HG03135 (cell line): Measurements from ENCODE around the gene IQCE.

Experiments used
- ATAC-seq: cut with Tn5 transposase; IDR thresholded peaks from one replicate; pipeline ENCODE4 v1.9.1; 2021; ENCODE audit warnings: mild to moderate bottlenecking, moderate library complexity; ENCODE audit not compliant: unreplicated experiment

Gene IQCE

GRCh38 chr7:2628891-2629290 lies 70.1 kb downstream of the IQCE start:
- no peak for ATAC-seq

- ATAC-seq, result no peak
Observed at GRCh38 chr7:2629746-2630681, 71.2 kb downstream of the IQCE start.

DNA sequence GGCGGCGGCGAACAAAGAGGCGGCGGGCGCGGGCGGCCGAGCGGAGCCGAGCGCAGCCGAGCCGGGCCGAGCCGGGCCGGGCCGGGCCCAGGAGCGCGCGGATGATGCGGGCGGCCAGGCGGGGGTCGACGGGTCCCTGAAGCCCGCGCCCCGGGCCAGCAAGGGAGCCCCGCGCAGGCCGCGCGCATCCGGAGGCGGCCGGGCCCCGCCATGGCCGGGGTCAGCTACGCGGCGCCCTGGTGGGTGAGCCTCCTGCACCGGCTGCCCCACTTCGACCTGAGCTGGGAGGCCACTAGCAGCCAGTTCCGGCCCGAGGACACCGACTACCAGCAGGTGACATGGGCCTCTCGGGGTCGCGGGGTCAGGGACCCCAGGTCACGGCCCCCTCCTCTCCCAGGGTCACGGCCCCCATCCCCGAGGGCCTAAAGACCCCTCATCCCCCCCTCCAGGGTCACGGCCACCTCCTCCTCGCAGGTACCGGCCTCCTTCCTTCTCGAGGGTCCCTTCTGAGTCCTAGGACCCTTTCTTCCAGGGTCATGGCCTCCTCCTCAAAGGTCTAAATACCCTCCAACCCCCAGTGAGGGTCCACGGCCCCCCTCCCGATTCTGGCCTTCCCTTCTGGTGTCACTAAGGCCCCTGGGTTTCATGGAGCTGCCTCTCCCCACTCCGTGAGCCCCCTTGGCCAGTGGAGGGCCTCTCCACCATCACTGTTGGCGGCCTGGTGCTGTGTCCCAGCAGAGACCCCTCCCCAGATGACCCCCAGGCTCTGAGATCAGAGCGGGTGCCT lies 73.4 kb downstream of the IQCE start, which contains the start of gene TTYH3:
TSS of gene TTYH3 (plus strand) at position 41 of the 787 bp plus-strand sequence. CDS start at position 211, 170 bp downstream.
- ATAC-seq, result peak; percentile 24

GRCh38 chr7:2632733-2633537 lies 74.2 kb downstream of the IQCE start:
- ATAC-seq, result no peak

GRCh38 chr7:2633538-2634266 lies 74.9 kb downstream of the IQCE start:
- no peak for ATAC-seq

DNA sequence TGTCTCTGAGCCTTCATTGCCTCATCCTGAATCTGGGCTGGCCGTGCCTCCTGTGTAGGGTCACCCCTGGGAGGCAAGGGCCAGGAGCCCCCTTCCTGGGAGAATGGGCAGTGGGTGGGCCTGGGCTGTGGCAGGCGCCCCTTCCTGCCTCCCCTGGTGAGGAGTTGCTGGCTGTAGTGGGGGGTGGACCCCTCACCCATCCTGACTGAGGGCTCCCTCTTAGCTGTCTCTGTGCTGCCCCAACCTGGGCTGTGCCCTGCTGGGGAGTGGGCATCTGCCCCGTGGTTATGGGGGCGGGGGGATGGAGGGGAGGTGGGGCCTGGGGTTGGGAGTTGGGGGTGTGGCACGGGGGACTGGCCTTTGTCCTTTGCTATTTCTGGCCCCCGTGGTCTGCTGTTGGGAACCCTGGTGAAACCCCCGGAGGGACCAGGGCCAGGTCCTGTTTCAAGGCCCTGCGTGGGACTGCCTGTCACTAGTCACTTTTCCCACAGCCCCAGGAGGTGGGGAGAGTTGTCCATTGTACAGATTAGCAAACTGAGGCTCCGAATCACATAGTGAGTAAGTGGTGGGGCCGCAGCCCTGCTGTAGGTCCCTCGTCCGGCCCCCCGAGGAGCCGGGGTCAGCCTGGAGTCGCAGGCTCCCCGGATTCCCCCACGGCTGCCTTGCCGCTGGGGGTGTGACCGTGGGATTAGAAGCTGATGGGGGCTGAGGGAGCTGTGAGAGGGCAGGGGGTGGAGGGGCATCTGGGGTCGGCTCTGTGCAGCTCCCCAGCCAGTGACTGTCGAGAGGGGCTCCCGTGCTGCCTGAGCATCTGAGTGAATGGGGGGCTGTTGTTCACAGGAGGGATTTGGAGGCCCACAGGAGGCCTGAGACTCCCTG lies 75.7 kb downstream of the IQCE start:
- ATAC-seq, result no peak

DNA sequence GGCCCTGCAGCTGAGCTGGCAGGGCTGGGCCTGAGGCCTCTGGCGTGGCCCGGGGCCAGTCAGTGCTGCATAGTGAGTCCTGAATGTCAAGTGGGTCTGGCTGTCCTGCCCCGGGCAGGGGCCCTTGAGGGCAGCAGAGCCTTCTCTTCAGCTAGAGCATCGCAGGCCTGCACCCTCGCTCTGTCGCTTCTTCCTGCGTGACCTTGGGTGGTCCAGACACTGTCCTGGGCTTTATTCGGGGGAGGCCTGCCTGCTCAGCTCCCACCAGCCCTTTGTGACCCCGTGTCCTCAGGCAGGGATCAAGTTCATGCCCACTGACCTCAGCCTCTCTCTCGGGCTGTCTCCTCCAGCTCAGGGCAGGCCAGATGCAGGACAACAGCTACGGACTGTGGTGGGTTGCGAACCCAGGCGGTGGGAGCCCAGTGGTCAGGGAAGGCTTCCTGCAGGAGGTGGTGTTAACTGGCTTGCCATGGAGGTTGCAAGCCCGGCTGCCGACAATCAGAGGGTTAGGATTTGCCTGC lies 76.4 kb downstream of the IQCE start:
- no peak for ATAC-seq

DNA sequence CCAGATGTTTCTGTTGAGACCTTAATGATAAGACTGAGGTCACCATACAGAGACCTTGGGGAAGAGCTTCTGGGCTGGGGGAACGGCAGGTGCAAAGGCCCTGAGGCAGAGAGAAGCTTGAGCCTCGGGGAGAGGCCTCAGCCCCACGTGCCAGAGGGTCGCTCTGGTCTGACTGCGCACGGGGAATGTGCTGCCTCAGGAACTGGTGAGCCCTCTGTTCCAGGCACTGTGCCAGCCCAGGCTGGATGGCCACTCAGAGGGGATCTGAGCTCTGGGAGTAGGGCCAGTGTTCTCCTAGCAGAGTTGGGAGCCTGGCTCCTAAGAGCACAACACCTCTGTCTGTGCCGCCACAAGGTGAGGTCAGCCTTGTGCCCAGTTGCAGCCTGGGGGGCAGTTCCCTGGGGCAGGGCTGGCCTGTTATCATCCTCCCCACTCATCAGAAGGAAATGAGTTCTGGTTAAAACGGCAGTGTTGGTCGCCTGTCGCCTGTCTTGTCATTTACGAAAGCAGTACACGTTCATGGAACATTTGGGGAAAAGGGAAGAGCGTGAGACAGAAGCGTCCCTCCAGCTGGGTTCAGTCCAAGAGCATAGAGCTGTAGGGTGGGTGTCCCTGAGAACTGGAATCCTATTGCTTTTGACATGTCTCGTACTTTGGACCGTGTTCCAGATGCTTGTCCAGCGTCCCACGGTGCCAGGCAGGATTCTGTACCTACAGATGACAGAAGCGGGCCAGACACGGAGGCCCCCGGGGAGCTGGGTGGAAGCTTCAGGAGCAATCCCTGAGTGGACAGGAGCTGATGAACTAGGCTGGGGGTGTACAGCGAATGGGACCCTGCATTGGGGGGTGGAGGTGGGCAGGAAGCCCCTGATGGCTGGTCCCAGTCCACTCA lies 77.3 kb downstream of the IQCE start:
- ATAC-seq, result no peak

GRCh38 chr7:2637066-2637471 lies 78.3 kb downstream of the IQCE start:
- ATAC-seq, result no peak

DNA sequence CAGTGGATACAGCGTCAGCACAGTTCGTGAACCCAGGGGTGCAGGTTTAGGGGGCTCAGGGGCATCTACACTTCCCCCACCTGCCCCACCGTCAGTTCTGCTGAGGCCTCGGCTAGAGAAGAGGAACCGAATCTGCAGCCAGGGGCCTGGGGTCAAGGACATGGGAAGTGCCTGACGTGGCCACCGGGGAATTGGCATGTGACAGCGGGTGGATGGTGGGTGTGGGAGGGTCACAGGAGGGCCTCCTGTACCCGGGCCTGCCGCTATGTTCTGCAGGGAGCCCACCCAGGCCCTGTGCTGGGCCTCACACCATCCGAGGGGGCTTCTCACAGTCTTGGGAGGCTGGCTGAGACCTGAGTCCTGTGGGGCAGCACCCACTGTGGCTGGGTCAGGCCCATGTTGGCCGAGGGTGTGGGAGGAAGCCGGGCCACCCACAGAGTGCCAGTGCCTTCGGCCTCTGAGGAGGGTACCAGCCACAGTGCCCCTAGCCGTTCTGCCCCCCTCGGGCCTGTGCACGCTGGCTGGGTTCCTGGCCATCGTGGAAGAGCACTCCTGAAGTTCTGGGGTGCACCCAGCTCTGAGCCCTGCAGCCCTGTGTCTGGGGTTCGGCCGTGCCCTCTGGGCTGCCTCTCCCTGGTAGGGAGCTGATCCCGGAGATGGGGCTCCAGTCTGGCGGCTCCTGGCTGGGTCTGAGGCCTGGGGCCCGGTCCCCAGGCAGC lies 78.9 kb downstream of the IQCE start:
- no peak for ATAC-seq

DNA sequence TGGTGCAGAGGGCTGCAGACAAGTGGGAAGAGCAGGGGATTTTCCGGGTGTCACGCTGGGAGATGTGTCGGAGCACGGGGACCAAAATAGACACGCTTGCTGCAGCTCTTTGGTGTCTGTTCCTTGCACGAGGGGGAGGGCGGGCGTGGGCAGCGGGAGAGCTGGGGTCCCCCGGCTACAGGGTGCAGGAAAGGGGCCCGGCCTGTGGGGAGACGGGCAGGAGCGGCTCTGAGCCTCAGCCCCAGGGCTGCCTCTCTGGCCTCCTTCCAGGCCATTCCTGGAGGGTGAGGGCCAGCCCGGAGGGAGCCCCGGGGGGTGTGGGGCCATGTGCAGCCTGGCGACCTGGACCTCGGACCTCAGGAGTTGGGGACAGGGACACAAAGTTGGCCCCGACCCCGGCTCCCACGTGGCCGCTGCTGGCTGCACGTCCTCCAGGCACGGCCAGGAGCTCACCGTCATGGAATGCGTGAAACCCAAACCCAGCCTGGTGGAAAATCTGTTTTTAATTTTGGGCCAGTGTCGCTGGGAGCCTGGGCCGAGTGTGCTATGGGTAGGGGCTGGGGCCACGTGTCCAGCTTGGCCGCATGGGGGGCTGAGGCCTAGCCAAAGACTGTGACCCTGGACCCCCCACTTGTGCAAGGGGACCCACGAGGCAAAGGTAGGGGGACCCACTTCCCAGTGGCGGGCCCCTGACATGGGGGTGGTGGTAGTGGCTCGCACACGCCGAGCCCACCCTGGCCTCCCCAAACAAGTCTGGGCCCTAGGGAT lies 79.6 kb downstream of the IQCE start:
- ATAC-seq, result no peak

DNA sequence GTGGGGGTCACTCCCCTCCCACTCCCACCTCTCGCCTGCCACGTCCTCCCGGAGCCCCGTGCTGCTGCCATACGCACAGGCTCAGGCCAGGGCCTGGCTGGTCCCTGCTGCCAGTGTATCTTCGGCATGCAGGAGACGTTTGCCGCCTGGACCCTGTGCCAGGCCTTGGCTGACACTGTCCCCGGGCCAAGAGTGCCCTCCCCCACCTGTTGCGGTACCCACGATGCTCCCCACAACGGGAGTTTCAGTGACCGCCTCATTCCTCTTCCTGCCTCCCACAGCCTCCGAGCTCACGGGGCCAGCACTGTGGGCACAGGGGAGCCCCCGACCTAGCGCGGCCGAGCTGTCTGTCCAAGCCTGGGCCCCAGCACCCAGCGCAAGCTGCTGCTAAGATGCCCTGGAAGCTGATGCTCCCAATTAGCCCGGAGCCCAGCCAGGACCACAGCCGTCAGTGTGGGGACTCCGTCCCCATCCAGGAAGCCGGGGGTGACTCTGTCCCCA lies 80.5 kb downstream of the IQCE start:
- no peak for ATAC-seq

- ATAC-seq, result no peak
Observed at GRCh38 chr7:2639695-2640481, 81.1 kb downstream of the IQCE start.

DNA sequence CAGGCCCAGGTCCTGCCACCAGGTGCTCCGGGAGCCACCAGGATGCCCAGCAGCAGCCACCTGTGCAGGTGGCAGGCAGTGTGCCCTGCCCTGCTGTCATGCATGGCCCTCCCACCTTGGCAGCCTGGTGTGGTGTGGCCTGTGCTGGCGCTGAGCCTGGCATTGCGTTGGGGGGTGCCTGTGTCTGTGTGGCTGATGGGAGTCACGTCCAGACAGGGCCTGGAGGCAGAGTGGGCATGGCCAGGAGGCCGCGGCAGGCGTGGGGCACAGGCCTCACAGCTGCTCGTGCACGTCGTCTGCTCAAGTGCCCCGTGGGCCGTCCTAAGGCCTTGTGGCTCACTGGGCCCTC lies 81.7 kb downstream of the IQCE start:
- no peak for ATAC-seq

DNA sequence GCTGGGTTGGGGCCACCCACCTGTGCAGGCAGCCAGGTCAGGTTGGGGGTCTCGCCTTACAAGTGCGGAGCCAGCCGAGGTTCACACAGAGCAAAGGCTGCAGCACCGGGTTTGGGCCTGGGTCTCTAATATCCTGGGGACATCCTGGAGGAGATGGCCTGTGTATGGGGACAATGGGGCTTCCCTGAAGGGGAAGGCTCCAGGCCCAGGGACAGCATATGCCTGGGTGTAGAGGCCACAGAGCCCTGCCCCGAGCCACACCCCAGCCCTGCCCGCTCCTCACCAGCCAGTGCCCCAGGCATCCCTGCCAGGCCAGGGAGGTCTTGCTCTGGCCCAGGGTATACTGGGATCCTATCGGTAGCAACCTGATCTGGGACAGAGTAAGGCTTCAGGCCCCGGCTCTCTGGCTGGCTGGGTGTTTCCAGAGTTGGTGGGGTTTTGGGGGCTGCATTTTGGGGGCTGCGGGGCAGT lies 82.1 kb downstream of the IQCE start:
- ATAC-seq, result no peak
